Stimulated activated naive CD4-positive, alpha-beta T cell treated with Interleukin-2 at 50 U/mL for 16 hours (primary cell): ENCODE measurements around the gene SLC16A1.
"Not testable (repeated sequence)": the region's sequence is repeated elsewhere in the genome, so short reads cannot be mapped to it uniquely, and the experiment has no call there.

Experiments
- DNase-seq: peaks from one replicate; lab custom pipeline; 2025; lab: John Stamatoyannopoulos, UW

SLC16A1 gene

GRCh38 chr1:112964347-112964746 lies 8.4 kb upstream of the SLC16A1 start:
- DNase-seq, result no peak

GRCh38 chr1:112961072-112961471 lies 5.1 kb upstream of the SLC16A1 start:
- no peak for DNase-seq

DNA sequence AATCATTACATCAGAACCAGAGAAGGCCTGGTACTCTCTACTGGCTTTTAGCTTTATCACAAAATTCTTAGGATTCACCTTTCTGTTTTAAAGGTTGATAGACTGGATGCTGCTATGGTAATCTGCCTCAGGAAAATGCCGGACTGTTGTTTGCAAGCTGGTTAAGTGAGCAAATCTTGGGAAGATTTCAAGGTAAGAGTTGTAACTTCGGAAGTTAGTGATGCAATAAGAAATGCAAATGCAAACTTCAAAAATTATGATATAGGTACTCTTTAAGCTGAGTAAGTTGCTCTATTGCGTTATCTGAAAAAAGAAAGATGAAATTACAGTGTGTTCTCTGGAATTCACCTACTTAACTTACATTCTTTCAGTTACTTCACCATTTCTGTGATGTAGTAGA lies 4.4 kb upstream of the SLC16A1 start:
- DNase-seq, result no peak

DNA sequence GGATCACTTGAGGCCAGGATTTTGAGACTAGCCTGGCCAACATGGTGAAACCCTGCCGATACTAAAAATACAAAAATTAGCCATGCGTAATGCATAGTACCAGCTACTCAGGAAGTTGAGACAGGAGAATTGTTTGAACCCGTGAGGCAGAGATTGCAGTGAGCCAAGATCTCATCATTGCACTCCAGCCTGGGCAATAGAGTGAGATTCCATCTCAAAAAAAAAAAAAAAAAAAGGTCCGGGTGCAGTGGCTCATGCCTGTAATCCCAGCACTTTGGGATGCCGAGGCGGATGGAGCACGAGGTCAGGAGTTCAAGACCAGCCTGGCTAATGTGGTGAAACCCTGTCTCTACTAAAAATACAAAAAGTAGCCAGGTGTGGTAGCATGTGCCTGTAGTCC lies 2.2 kb upstream of the SLC16A1 start:
- not testable (repeated sequence) for DNase-seq

GRCh38 chr1:112957133-112957812 lies 1.3 kb upstream of the SLC16A1 start:
- DNase-seq, result peak; percentile 29

DNA sequence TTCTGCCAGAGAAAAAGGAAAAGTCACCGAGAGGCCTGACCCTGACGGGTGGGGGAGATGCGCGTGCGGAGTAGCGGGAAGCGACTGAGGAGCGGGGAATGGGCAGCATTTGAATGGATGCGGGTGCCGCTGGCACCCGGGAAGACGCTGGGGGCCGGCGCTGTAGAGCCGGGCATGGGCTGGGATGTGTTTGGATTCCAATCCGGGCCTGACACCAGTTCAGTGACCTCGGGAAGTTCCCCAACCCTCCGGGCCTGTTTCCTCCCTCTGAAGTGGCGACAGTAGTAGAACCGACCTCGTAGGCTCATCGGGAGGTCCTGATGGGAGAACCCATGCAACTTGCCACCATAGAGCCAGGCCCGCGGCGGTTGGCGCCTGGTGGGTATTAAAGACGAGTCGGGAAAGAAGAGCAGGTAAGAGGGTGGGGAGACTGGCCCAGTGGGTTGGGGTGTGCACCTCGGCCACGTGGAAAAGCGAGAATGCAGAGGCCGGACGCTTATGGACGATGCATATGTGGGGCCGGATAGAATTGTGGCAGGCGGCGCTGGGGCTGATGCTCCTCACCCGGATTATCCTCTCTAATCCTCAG lies 642 bp upstream of the SLC16A1 start:
- DNase-seq, result peak; percentile 53

- peak; percentile 57 for DNase-seq
These were observed 837 bp downstream of the SLC16A1 start for GRCh38 chr1:112954945-112955772.

DNA sequence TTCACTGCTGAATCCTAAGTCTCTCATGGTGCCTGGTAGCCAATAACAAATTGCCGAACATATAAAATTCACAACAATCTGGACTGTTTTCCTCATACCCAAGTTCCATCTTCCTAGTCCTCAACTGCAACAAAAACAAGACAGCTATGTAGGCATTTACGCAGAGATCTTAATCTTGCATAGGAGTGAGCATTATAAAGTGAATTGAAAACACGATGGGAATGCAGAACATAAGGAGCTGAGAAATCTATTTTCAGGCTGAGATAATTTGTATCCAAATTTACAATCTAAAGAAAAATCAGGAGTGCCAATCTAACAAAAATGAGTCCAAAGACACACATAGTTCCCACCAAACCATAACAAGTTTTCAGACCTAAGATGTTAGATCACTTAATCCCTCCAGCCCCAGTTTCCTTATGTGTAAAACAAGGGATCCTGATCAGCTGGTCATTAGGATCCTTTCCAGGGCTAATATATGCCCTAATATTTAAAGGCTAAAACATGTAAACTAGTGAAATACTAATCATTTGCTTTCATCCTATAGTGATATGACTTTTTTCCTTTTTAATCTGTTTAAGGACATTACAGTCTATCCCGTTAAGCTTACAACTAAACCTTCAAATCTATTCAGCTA lies 1.9 kb downstream of the SLC16A1 start:
- no peak for DNase-seq

- no peak for DNase-seq
These were observed 5.6 kb downstream of the SLC16A1 start for GRCh38 chr1:112950426-112950825.

- no peak for DNase-seq
These were observed 9.3 kb downstream of the SLC16A1 start for GRCh38 chr1:112946683-112947082.

DNA sequence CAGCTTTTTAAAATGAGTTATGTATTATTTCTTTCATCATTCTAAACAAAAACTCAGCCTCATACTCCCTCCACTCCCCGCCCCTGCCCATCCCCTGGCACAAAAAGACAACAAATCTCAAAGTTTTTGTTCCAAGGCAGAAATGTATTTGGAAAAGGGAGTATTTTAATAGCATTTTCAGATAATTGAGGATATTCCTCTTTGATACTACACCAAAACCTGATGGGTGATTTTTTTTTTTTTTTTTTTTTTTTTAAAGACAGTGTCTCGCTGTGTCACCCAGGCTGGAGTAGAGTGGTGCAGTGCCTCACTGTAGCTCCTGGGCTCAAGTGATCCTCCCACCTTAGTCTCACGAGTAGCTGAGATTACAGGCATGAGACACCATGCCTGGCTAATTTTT lies 16.2 kb downstream of the SLC16A1 start:
- DNase-seq, result no peak

- DNase-seq, result no peak
These were observed 17.8 kb downstream of the SLC16A1 start for GRCh38 chr1:112938210-112938609.

- DNase-seq, result no peak
These were observed 18.5 kb downstream of the SLC16A1 start for GRCh38 chr1:112937495-112937894.

DNA sequence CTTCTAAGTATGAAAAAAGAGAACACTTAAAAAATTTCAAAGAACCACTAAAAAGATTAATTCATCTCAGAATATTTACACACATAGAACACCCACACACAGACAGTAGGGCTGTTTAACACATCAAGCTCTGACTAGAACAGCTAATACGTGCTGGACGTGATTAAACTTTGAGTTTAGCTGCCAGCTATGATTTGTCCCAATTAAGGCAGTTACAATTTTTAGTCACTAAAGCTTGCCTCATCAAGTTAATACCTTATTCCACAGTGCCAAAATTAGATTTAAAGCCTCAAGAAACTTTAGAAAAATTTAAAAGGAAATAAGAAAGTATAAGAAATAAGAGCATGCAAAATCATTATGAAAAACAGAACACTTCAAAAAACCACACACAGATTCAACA lies 18.9 kb downstream of the SLC16A1 start:
- DNase-seq, result no peak

GRCh38 chr1:112935461-112936111 lies 20.4 kb downstream of the SLC16A1 start:
- DNase-seq, result no peak

- DNase-seq, result no peak
These were observed 21.4 kb downstream of the SLC16A1 start for GRCh38 chr1:112934577-112934976.

DNA sequence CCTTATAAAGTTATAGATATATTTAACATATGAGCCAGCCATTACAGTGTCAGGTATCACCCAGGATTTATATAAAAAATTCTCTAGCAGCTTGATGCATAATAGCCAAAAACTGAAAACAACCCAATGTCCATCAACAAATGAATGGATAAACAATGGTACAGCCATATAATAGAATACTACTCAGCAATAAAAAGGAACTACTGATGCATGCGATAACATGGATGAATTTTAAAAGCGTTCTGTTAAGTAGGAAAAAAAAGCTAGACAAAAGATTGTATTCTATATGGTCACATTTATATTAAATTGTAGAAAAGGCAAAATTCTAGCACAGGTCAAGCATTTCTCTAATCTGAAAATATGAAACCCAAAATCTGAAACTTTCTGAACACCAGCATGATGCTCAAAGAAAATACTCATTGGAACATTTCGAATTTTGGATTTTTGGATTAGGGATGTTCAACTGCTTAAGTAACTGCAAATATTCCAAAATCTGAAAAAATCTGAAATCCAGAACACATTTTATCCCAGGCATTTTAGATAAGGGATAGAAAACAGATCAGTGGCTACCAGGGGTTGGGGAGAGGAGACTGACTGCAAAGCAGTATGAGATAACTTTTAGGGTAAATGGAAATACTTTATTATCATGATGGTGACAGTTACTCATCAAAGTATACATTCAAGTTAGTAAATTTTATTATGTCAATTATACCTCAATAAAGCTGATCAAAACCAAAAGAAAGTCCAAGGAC lies 22.0 kb downstream of the SLC16A1 start:
- no peak for DNase-seq

GRCh38 chr1:112929979-112930378 lies 26.0 kb downstream of the SLC16A1 start:
- no peak for DNase-seq

DNA sequence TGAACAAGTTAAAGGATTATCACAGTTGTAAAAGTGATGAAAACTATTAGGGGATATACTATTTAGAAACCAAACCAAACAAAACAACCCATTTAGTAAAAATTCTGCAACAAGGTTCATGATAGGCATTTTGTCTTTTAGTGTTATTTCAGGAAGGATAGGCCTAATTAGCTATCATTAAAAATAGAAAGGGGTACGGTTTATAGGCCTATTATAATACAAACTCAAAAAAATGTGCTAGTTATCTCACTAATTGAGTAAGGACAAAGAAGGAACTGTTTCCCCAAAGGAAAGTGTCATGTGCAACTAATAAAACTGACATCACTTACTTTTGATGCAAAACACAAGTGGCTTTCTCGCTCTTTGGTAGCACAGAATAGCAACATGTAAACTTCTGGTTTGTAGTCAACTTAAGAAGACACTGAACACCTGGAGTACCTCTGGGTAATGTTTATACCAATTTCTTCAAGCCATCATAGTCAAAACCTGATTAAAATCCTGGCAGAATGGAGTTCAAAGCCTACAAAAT lies 28.5 kb downstream of the SLC16A1 start:
- DNase-seq, result no peak

DNA sequence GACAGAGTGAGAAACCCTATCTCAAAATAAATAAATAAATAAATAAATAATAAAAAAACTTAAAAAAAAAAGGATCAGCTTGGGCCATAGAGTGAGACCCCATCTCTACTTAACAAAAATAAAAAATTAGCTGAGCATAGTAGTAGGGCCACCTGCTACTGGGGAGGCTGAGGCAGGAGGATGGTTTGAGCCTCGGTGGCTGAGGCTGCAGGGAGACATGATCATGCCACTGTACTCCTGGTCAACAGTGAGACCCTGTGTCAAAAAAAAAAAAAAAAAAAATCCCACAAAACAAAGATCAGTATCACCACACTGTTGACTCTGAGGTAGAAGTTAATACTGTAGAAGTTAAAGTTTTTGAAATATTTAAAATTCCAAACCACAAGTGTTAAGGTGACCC lies 29.1 kb downstream of the SLC16A1 start:
- DNase-seq, result no peak

GRCh38 chr1:112925015-112925414 lies 31.0 kb downstream of the SLC16A1 start:
- no peak for DNase-seq
